NCI-H1436 treated with DMSO at 0.1 percent for 48 hours (cell line): ENCODE data around the gene SBDS.
"Not testable (repeated sequence)": the region's sequence is repeated elsewhere in the genome, so short reads cannot be mapped to it uniquely, and the experiment has no call there.

Experiments used
- DNase-seq: peaks from one replicate; lab custom pipeline; 2025; lab: John Stamatoyannopoulos, UW

Gene SBDS

DNA sequence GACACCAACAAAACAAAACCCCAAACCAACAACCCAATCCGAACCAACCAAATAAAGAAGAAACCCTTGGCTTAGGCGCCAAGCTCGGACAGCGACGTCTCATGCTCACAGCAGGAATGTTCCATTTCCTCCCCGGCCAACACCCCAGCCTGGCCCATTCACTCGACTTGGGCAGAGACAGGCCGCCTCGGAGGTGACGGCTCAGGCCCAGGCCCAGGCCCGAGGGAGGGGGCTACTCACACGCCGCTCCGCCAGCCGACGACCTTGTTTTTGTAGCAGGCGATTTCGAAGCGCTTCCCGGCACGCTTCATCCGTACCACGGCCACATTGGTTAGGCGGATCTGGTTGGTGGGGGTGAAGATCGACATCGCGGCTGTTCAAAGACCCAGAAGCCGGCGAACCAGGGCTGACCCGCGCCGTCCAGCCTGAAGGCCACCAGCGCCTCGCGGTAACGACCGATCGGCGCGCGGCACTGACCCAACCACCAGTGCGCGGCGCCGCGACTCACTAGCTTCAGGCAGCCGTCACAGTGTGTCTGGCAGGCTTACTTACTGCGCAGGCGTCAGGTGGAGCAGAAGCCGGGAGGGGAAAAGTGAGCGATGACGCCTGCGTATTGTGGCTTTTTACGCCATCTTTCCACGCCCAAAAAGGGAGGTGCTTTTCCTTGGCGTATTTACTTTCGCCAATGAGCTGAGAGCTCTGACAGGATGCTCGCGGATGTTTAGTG lies at the start of gene SBDS:
Gene SBDS, minus strand, starts transcription at position 537 of the 727 bp plus-strand sequence. Its CDS starts 169 bp downstream, at position 368.
- peak; percentile 90 for DNase-seq

GRCh38 chr7:67043559-67043930 lies 48.2 kb upstream of the SBDS start:
- DNase-seq = not testable (repeated sequence)

GRCh38 chr7:67042781-67043558 lies 47.6 kb upstream of the SBDS start:
- not testable (repeated sequence) for DNase-seq

DNA sequence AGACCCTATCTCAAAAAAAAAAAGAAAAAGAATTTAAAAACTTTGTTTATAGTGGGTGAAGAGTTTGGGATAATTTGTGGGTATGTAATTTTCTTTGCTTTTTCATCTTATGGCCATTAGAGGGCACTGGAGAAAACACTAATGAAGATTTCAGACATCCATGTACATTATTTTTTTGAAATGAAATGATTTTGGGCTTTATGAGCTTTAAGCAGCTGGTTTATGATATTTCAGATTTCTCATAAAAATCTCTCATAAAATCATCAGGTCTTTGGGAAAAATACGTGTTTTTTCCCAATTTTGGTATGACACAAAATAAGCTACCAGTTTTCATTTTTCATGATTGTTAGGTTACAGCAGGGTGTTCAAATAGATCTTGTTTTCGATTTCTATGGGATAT lies 45.4 kb upstream of the SBDS start:
- not testable (repeated sequence) for DNase-seq

DNA sequence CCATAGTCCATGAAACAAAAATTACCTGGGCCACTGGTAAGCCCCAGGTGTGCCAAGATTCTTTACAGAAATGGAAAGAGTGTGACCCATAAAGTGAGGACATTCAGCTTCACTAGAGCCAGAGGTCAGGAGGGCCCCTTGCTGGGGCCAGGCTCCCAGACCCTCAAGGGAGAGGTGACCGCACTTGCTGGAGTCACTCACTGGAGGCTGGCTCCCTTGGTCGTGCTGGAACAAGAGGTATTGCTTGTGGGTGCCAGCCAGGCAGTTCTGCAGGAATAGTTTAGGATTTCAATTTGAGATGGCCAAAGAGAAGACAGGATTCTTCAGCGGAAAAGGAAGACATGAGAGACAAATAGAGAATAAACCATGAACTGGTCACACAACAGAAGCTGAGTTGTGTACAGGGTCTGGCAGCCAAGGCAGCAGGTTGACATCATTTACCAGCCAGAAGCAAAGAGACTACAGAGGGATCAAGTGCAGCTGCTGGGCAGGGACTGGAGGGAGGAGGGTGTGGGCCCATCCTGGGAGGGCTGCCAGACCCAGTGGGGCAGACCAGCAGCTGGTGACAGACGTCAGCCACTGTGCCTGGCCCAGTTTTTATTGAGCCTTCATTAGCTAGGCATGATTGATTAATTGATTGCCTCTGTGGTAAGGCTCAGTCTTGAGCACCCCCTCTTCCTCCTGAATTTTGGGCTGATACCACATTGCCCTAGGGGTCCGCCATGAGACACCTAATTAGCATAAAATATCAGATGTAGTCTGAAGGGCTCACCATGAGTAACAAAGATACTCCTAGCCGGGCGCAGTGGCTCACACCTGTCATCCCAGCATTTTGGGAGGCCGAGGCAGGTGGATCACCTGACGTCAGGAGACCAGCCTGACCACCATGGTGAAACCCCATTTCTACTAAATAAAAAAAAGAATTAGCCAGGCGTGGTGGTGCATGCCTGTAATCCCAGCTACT lies 41.3 kb upstream of the SBDS start:
- not testable (repeated sequence) for DNase-seq

DNA sequence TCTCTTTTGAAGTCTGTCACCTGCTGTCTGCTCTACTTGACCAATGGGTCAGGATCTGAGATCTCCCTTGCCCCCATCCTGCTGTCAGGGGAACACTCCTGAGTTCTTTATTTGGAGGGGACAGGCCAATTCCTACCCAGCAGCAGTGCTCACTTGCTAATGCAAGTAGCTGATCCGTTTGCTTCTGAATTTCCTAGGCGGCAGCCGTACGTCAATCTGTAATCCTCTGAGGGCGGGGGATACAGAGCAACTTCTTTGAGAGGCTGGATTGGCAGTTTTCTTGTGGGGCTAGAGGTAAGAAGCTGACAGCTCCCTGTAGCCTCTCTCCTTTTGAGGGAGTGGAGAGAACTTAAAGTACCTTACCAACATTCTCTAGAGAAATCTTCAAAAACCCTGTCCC lies 37.9 kb upstream of the SBDS start:
- DNase-seq = no peak

DNA sequence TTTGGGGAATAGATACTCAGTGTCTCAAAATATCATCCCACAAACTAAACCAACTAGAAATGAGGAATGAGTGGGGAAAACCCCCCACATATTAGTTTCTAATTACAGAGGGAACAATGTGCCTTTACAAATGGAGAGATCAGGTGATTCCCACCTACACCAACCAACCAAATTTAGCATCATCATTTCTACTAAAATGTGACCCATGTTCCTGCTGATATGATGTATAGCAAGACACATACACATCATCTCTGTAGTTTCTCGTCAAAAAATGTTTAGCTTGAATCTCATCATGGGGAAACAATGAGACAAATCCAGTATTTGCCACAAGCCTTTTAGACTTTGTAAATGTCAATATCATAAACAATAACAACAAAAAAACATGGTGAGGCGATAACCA lies 36.3 kb upstream of the SBDS start:
- not testable (repeated sequence) for DNase-seq

DNA sequence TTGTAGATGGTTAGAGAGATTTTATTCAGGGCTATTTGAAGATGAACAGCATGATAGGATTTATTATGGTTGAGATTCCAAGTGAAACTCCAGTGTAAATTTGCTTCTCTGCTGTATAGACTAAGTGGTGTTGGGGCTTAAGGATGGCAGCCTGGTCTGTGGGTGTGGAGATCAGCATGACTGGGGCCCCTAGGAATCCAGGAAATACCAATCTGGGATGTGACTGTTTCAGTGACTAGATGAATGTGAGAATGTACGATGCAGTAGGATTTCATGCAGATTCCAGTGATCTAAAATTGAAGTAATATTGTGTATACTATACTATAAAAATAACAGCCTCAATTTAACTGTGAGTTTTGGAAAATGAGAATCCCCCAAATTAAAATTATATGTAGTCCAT lies 30.1 kb upstream of the SBDS start:
- DNase-seq = not testable (repeated sequence)

- DNase-seq = no peak
These were observed 27.1 kb upstream of the SBDS start for GRCh38 chr7:67022511-67022910.

DNA sequence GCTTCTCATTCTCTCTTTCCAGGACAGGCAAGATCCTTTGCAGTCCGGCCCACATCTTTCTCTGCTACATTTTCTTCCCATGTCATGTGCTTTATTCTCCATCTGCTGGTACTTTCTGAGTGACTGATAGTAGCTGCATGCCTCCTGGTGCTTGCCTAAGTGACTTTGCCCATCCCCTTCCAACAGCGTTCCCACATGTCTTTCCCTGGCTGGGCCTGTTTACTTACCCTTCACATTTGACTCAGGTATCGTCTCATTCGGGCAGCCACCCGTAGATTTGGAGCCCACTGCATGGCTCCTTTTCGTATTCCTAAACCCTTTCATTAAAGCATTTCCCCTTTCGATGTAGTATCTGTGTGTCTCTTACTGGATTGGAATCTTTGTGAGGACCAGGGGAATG lies 25.9 kb upstream of the SBDS start:
- DNase-seq = no peak

DNA sequence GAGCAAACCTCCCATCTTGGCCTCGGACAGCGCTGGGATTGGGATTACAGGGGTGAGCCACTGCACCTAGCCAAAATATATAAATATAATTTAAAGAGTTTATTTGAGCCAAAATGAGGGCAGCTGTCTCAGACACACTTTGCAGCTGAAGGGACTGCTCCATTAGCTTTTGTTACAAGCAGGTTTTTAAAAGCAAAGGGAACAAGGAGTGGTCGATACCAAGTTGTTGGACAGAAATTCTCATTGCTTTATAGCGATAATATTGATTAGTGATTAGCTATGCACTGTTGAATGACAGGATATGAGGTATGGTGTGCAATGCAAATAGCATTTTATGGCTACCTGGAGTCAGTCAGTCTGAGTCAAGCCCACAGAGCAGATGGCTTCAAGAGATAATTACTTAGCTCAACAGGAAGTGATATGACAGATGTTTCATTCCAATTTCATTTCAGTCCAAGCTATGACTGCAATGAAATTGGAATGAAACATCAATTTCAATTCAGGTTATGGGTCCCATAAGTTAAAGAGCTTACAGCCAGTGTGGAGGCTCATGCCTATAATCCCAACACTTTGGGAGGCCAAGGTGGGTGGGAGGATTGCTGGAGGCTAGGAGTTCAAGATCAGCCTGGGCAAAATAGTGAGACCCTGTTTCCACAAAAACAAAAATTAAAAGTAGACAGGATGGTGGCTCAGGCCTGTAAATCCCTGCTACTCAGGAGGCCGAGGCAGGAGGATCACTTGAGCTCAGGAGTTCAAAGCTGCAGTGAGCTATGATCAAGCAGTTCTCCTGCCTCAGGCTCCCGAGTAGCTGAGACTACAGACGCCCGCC lies 24.4 kb upstream of the SBDS start:
- no peak for DNase-seq

GRCh38 chr7:67018940-67019339 lies 23.6 kb upstream of the SBDS start:
- DNase-seq = no peak

DNA sequence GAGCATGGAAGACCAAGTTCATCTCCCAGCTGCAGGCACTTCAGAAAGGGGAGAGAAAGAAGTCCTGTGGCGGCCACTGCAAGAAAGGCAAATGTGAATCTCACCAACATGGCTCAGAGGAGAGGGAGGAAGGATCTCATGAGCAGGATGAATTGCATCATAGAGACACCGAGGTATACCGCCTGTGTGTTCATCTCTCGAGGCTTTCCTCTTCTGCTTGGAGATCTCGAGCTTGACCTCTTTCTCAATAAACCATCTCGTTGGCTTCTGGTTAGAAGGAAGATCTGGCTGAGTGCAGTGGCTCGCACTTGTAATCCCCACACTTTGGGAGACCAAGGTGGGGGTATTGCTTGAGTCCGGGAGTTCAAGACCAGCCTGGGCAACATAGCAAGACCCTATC lies 22.6 kb upstream of the SBDS start:
- DNase-seq = not testable (repeated sequence)

GRCh38 chr7:67014076-67014622 lies 18.8 kb upstream of the SBDS start:
- DNase-seq = not testable (repeated sequence)

DNA sequence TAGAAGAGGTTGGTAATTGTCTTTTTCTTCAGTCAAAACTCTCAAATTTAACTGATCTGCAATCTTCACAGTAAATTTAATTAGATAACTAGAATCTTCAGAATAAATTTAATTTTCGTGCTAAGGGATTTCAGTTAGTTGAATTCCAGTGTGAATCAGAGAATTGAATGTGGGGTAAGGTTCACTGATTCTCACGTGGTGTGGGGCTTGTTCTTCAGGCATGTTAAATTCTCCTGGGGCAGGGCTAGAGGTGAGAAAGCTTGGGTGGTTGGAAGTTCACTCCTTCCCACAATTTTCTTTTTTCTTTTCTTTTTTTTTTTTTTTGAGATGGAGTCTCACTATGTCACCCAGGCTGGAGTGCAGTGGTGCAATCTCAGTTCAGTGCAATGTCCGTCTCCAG lies 14.3 kb upstream of the SBDS start:
- not testable (repeated sequence) for DNase-seq

DNA sequence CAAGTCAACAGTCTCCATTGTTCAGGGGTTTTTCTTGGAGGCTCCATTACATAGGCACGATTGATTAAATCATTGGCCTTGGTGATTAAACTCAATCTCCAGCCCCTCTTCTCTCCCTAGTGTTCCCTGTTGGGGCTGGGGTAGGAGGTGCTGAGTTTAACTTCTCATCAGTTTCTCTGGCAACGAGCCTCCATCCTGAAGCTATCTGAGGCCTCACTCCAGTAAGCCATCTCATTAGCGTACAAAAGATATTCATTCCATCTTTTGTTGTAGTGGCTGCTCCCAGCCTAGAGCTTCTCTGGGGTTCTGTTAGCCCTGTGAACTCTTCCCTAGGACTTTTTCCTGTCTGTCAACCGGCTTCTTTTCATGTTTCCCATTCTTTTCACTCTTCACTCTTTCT lies 12.9 kb upstream of the SBDS start:
- no peak for DNase-seq

DNA sequence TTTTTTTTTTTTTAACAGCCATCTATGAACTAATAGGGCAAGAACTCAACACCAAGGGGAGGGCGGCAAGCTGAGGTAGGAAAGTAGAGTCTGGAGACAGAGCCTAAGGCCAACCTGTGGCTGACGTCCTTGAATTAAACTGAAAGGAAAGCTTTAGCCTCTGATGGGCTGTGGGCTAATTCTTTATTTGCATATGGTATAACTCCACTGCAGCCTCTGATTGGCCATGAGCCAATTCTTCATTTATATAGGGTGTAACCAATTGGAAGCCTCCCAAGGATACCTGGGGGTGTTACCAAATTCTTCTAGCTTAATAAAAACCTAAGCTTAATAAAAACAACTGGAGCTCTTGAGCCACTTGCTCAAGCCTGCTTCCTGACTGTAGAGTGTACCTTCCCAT lies 11.6 kb upstream of the SBDS start:
- DNase-seq = no peak

- not testable (repeated sequence) for DNase-seq
These were observed 8.8 kb upstream of the SBDS start for GRCh38 chr7:67004145-67004544.

DNA sequence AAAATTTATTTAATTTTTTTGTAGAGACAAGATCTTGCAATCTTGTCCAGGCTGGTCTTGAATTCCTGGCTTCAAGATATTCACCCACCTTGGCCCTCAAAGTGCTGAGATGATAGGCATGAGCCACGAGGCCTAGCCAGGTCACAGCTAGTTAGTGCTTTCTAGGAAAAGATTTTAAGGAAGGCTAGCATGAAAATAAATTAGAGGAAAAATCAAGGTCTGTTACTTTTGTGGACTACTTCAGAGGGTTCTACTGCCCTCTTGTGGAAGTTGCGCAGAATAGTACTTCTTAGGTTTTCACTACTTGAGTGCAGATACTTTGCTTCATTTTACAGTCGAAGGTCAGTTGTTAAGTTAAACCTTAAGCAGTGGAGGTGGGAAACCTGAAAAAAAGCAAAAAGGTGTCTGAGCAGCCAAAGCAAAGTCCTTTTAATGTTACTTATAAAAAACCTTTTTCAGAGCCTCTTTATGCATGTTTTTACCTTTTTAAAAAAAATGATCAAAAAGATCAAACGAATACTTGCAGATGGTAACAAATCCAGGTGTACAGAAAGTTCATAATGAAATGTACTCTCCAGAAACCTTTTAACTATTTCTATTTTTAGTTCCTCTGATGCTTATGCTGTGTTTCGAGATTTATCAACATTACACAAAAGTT lies 5.3 kb upstream of the SBDS start:
- not testable (repeated sequence) for DNase-seq

GRCh38 chr7:66996444-66997191 lies 1.2 kb upstream of the SBDS start, which contains the start of gene TYW1:
TYW1 (plus strand) TSS chr7:66996833; CDS start chr7:66996979, 146 bp downstream.
- DNase-seq = peak; percentile 92
